Aorta (tissue), 5 donors: ENCODE results near the gene MAST4. TPM values are rescaled to one million over a fixed set of nuclear protein-coding genes. Genes with fewer than 3 reads are reported as not detected.

Experiments
- ATAC-seq: fragments of 200-7000 bp; cut with Tn5 transposase; one replicate; pipeline ENCODE4 v1.9.1; 2022; ENCODE audit warnings: moderate library complexity; ENCODE audit not compliant: low FRiP score
- DNase-seq, 2 donors: peaks; one replicate each; pipeline ENCODE4 v3.0.0-alpha.2; 2020
- H3K27ac ChIP-seq, 2 donors: one replicate each; pipeline ENCODE4 v1.5.1; 2013; ENCODE audit warnings: low read length in 2 of 2, mild to moderate bottlenecking in 2 of 2, moderate library complexity in 2 of 2, control low read depth in 1 of 2, inconsistent platforms in 1 of 2, low read depth in 1 of 2
- H3K27me3 ChIP-seq, 2 donors: one replicate each; pipeline ENCODE4 v1.6.1; 2013; ENCODE audit warnings: control low read depth in 1 of 2, low read length in 1 of 2, mild to moderate bottlenecking in 1 of 2, moderate library complexity in 1 of 2; ENCODE audit not compliant: insufficient read depth in 2 of 2, control insufficient read depth in 1 of 2
- H3K36me3 ChIP-seq, 2 donors: one replicate each; pipeline ENCODE4 v1.6.1; 2013; ENCODE audit warnings: control low read depth in 1 of 2, low read length in 1 of 2, mild to moderate bottlenecking in 1 of 2; ENCODE audit not compliant: insufficient read depth in 2 of 2, control insufficient read depth in 1 of 2
- H3K4me1 ChIP-seq, 2 donors: one replicate each; pipeline ENCODE4 v1.6.1; 2013; ENCODE audit warnings: low read length in 2 of 2, control low read depth in 1 of 2, mild to moderate bottlenecking in 1 of 2, moderate library complexity in 1 of 2; ENCODE audit not compliant: insufficient read depth in 2 of 2, control insufficient read depth in 1 of 2
- H3K4me3 ChIP-seq, 2 donors: one replicate each; pipeline ENCODE4 v1.5.1; 2013; ENCODE audit warnings: low read length in 2 of 2, control low read depth in 1 of 2, mild to moderate bottlenecking in 1 of 2
- H3K9me3 ChIP-seq: one replicate; pipeline ENCODE4 v1.6.1; 2013; ENCODE audit warnings: mild to moderate bottlenecking, low read length; ENCODE audit not compliant: control insufficient read depth
- WGBS, 2 donors: extraction: QIAGEN DNeasy Blood & Tissue Kit; methylation state at CpG; one replicate each; pipeline ENCODE4 v1.1.7; 2013; 5-methylcytosine and 5-hydroxymethylcytosine counted together
- intact Hi-C, 2 donors: fragments of 100-400 bp; cut with DNase I; formaldehyde crosslinking; loops; one replicate each; pipeline versions ENCODE4 v1.14.2 to v1.15.0; 2022
- polyA plus RNA-seq, 2 donors: library from polyadenylated mRNA; stranded (reverse); fragments of 200-250 nt; gene quantifications; one replicate each; pipeline ENCODE4 v1.2.3, GENCODE V29; 2013
- total RNA-seq, 2 donors: library from RNA; stranded (reverse); fragmentation: NEBNext Ultra II Directional; extraction: Animal tissue kit (Norgen Biotek cat#: 25700); gene quantifications; one replicate each; pipeline ENCODE4 v1.2.1, GENCODE V29; 2021
- donor health status: healthy with polysubstance abuse.
- donor health status: Bipolar disorder and iron deficiency.
- donor health status: DM: no; HTN: no; CAD: no.
- donor health status: DM: no; HTN: no; CAD: no.
- donor health status: DM: yes; HTN: yes; CAD: no.

MAST4 gene
- total and polyA plus RNA-seq, 4 donors: 2.4 to 66.5 (median 24.9) TPM

- intact Hi-C loops: no loop called here
- H3K4me1 ChIP-seq: no peaks in the 10 kb centered on the region
- DNase-seq: no peak
- H3K4me3 ChIP-seq: no peak overlapping the region
- no peak overlapping the region for H3K27ac ChIP-seq
- ATAC-seq: no peak
- WGBS, 2 donors: 95 to 100% methylated on average over 1 of the region's 1 CpG
- H3K27me3 ChIP-seq: no peaks in the 10 kb centered on the region
- H3K36me3 ChIP-seq: no peaks in the 10 kb centered on the region
- H3K9me3 ChIP-seq: no peaks in the 10 kb centered on the region
These were observed 620.4 kb downstream of the MAST4 start for GRCh38 chr5:67216564-67216963.
